GM23338 (cell line): Measurements from ENCODE around the gene GNAZ. TPM values are rescaled to one million over a fixed set of nuclear protein-coding genes. Genes with fewer than 3 reads are reported as not detected.

Experiments used
- ATAC-seq: fragments of 200-7000 bp; cut with Tn5 transposase; 3 replicates; pipeline ENCODE4 v1.9.1; 2020
- DNase-seq: peaks from one replicate; pipeline ENCODE4 v3.0.0-alpha.2; 2015; ENCODE audit warnings: low spot score
- H2AFZ ChIP-seq: fragments of 200-600 bp; sonication (generic); 2 replicates; pipeline ENCODE4 v1.8.0; 2016; ENCODE audit warnings: antibody characterized with exemption, mild to moderate bottlenecking, moderate library complexity
- H3F3A ChIP-seq: fragments of 200-600 bp; sonication (generic); replicated peaks from 2 replicates; pipeline ENCODE4 v1.8.0; 2017; ENCODE audit warnings: antibody characterized with exemption, mixed run types, low read depth
- H3K27ac ChIP-seq: fragments of 200-600 bp; sonication (generic); 2 replicates; pipeline ENCODE4 v1.6.1; 2016; ENCODE audit warnings: low read depth
- H3K27me3 ChIP-seq: fragments of 200-600 bp; sonication (generic); 2 replicates; pipeline ENCODE4 v1.8.0; 2016; ENCODE audit warnings: mild to moderate bottlenecking, mixed run types, moderate library complexity; ENCODE audit not compliant: insufficient read depth
- H3K36me3 ChIP-seq: fragments of 200-600 bp; sonication (generic); 2 replicates; pipeline ENCODE4 v1.8.0; 2016; ENCODE audit warnings: mild to moderate bottlenecking; ENCODE audit not compliant: insufficient read depth
- H3K4me1 ChIP-seq: fragments of 200-600 bp; sonication (generic); 2 replicates; pipeline ENCODE4 v1.8.0; 2016; ENCODE audit warnings: mild to moderate bottlenecking, moderate library complexity; ENCODE audit not compliant: insufficient read depth
- H3K4me2 ChIP-seq: fragments of 200-600 bp; sonication (generic); 2 replicates; pipeline ENCODE4 v1.7.1; 2017; ENCODE audit warnings: mixed run types
- H3K4me3 ChIP-seq: fragments of 200-600 bp; sonication (generic); 2 replicates; pipeline ENCODE4 v1.6.1; 2016; ENCODE audit warnings: mixed run types
- H3K79me2 ChIP-seq: fragments of 200-600 bp; sonication (generic); replicated peaks from 2 replicates; pipeline ENCODE4 v1.8.0; 2017; ENCODE audit warnings: mild to moderate bottlenecking; ENCODE audit not compliant: insufficient read depth
- H3K9me2 ChIP-seq: fragments of 200-600 bp; sonication (generic); 2 replicates; pipeline ENCODE4 v1.8.0; 2017; ENCODE audit not compliant: insufficient read depth
- H4K20me1 ChIP-seq: fragments of 200-600 bp; sonication (generic); replicated peaks from 2 replicates; pipeline ENCODE4 v1.8.0; 2017; ENCODE audit warnings: mild to moderate bottlenecking; ENCODE audit not compliant: insufficient read depth
- H3K27ac Mint-ChIP-seq: 2 replicates; pipeline ENCODE4 v1.8.0; 2020; ENCODE audit warnings: inconsistent platforms, mild to moderate bottlenecking, moderate library complexity, mixed read lengths
- H3K27me3 Mint-ChIP-seq: 3 replicates; pipeline ENCODE4 v1.8.0; 2022; ENCODE audit warnings: low read depth, mild to moderate bottlenecking, moderate library complexity, mixed read lengths, inconsistent platforms; ENCODE audit not compliant: insufficient read depth, poor library complexity
- H3K36me3 Mint-ChIP-seq: 3 replicates; pipeline ENCODE4 v1.8.0; 2021; ENCODE audit warnings: low read depth, mild to moderate bottlenecking, inconsistent platforms, moderate library complexity, mixed read lengths
- H3K4me1 Mint-ChIP-seq: 3 replicates; pipeline ENCODE4 v1.8.0; 2020; ENCODE audit warnings: mild to moderate bottlenecking, inconsistent platforms, mixed read lengths
- H3K4me3 Mint-ChIP-seq: 3 replicates; pipeline ENCODE4 v1.8.0; 2021; ENCODE audit warnings: moderate library complexity, mild to moderate bottlenecking, inconsistent platforms, mixed read lengths
- H3K9me3 Mint-ChIP-seq: 3 replicates; pipeline ENCODE4 v1.8.0; 2020; ENCODE audit warnings: moderate library complexity, mild to moderate bottlenecking, inconsistent platforms, mixed read lengths
- CREB1 ChIP-seq: fragments of 250-450 bp; sonication (Bioruptor Pico); IDR thresholded peaks from 2 replicates; pipeline ENCODE4 v1.5.0; 2020; ENCODE audit warnings: low read depth, mild to moderate bottlenecking, moderate library complexity
- CTCF ChIP-seq, 2 experiments: fragments of 200-600 bp in 1 of 2; sonication (generic) in 1 of 2; conservative IDR thresholded peaks; 2 replicates each; pipeline versions ENCODE4 v1.5.1 to v1.6.1; 2016 to 2017; ENCODE audit warnings: antibody characterized with exemption in 2 of 2, low read depth in 2 of 2, mild to moderate bottlenecking in 2 of 2, moderate library complexity in 1 of 2
- ETS1 ChIP-seq: IDR thresholded peaks from 2 replicates; pipeline ENCODE4 v1.6.1; 2016; ENCODE audit warnings: antibody characterized with exemption
- EZH2 ChIP-seq: fragments of 200-600 bp; sonication (generic); IDR thresholded peaks from one replicate; pipeline ENCODE4 v1.8.0; 2017; ENCODE audit warnings: antibody characterized with exemption, mild to moderate bottlenecking, low read depth; ENCODE audit not compliant: unreplicated experiment
- EZH2phosphoT487 ChIP-seq: fragments of 200-600 bp; sonication (generic); IDR thresholded peaks from one replicate; pipeline ENCODE4 v1.8.1; 2018; ENCODE audit warnings: antibody characterized with exemption; ENCODE audit not compliant: unreplicated experiment
- JUNB ChIP-seq: IDR thresholded peaks from one replicate; pipeline ENCODE4 v1.6.1; 2016; ENCODE audit warnings: antibody characterized with exemption; ENCODE audit not compliant: unreplicated experiment
- NANOG ChIP-seq: IDR thresholded peaks from 2 replicates; pipeline ENCODE4 v1.6.1; 2016; ENCODE audit warnings: antibody characterized with exemption, borderline replicate concordance
- POLR2AphosphoS5 ChIP-seq: IDR thresholded peaks from 2 replicates; pipeline ENCODE4 v1.6.1; 2016; ENCODE audit warnings: antibody characterized with exemption, low read depth
- STAT1 ChIP-seq: IDR thresholded peaks from one replicate; pipeline ENCODE4 v1.6.1; 2016; ENCODE audit warnings: antibody characterized with exemption; ENCODE audit not compliant: unreplicated experiment
- ZNF114 ChIP-seq: fragments of 250-450 bp; sonication (Bioruptor Pico); IDR thresholded peaks from 2 replicates; pipeline ENCODE4 v1.5.0; 2020; ENCODE audit warnings: mild to moderate bottlenecking, moderate library complexity
- ZNF331 ChIP-seq: fragments of 250-450 bp; sonication (Bioruptor Pico); IDR thresholded peaks from 2 replicates; pipeline ENCODE4 v1.5.0; 2020; ENCODE audit warnings: low read depth, mild to moderate bottlenecking, moderate library complexity
- ZNF462 ChIP-seq: fragments of 250-450 bp; sonication (Bioruptor Pico); IDR thresholded peaks from 2 replicates; pipeline ENCODE4 v1.5.0; 2020; ENCODE audit warnings: mild to moderate bottlenecking, moderate library complexity
- polyA plus RNA-seq: library from polyadenylated mRNA; unstranded; fragments of >200 nt; fragmentation: Nextera tagmentation; extraction: Ambion mirVana; gene quantifications from 2 replicates; pipeline ENCODE4 v1.2.1, GENCODE V29; 2016
- total RNA-seq: library from RNA; depleted of rRNA; stranded (reverse); fragments of >200 nt; shearing (Covaris generic); gene quantifications from 2 replicates; pipeline ENCODE4 v1.2.3, GENCODE V29; 2014

The GNAZ gene
- total and polyA plus RNA-seq, 2 experiments from 2014 or later: 2.9 to 11.1 TPM

- Histone ChIP-seq H3K4me1 (no peaks in the 10 kb centered on the region; the same call in 1 of the 2 replicates), H3K9me2 (no peaks in the 10 kb centered on the region), H3K4me2 (no peak overlapping the region), H3K27me3 (peaks cover 26% of the 10 kb centered on the region), H2AFZ (no peak overlapping the region), H3K79me2 (no peaks in the 10 kb centered on the region), H3K4me3 (no peak overlapping the region), H4K20me1 (no peaks in the 10 kb centered on the region), H3F3A (no peaks in the 10 kb centered on the region), H3K27ac (no peak overlapping the region), H3K36me3 (no peaks in the 10 kb centered on the region)
- TF ChIP-seq ZNF114 (CRISPR knock-in tag) (no peak), EZH2phosphoT487 (no peak), CREB1 (CRISPR knock-in tag) (no peak), ZNF462 (CRISPR knock-in tag) (no peak), STAT1 (no peak), ETS1 (no peak), EZH2 (no peak), NANOG (no peak), CTCF (conservative IDR thresholded peaks at IDR 0.05; ENCODE audit: low read depth in 2 of 2) (no peak), POLR2AphosphoS5 (no peak), JUNB (no peak), ZNF331 (CRISPR knock-in tag) (no peak)
- Mint-ChIP-seq H3K4me3 (no peak overlapping the region), H3K36me3 (no peaks in the 10 kb centered on the region; the same call in 2 of the 3 replicates), H3K9me3 (no peaks in the 10 kb centered on the region; the same call in 2 of the 3 replicates), H3K27ac (no peak overlapping the region), H3K27me3 (peaks cover 14% of the 10 kb centered on the region), H3K4me1 (peaks cover 14% of the 10 kb centered on the region; the same call in 1 of the 3 replicates)
- DNase-seq (no peak), ATAC-seq (no peak)
Observed at GRCh38 chr22:23065495-23066122, 4.7 kb upstream of the GNAZ start.
